Kidney (tissue), 14 donors: ENCODE measurements around the gene SYCE1. TPM values are rescaled to one million over a fixed set of nuclear protein-coding genes. Genes with fewer than 3 reads are reported as not detected.
"Not testable (repeated sequence)": the region's sequence is repeated elsewhere in the genome, so short reads cannot be mapped to it uniquely, and the experiment has no call there.

Experiments
- DNase-seq, 5 donors: peaks; one replicate each; pipeline ENCODE4 v3.0.0-alpha.2; 2013 to 2020
- FAIRE-seq: peaks from 2 replicates; lab custom pipeline; 2012; peaks lifted over from hg19 to GRCh38; lab: Jason Lieb, UNC
- H3K27ac ChIP-seq, 2 donors: one replicate each; pipeline ENCODE4 v1.7.0; 2013; ENCODE audit warnings: low read depth in 2 of 2, low read length in 2 of 2, inconsistent platforms in 1 of 2
- H3K27me3 ChIP-seq: one replicate; pipeline ENCODE4 v1.7.1; 2013; ENCODE audit warnings: low read length, inconsistent platforms; ENCODE audit not compliant: control insufficient read depth, insufficient read depth
- H3K36me3 ChIP-seq, 3 donors: one replicate each; pipeline versions ENCODE4 v1.7.0 to v1.7.1; 2013; ENCODE audit warnings: low read length in 3 of 3, control low read depth in 1 of 3, inconsistent platforms in 1 of 3; ENCODE audit not compliant: insufficient read depth in 3 of 3, control insufficient read depth in 2 of 3
- H3K4me1 ChIP-seq, 3 donors: one replicate each; pipeline versions ENCODE4 v1.7.0 to v1.7.1; 2013; ENCODE audit warnings: low read length in 3 of 3, inconsistent platforms in 1 of 3, low read depth in 1 of 3; ENCODE audit not compliant: control insufficient read depth in 2 of 3, insufficient read depth in 2 of 3
- H3K4me3 ChIP-seq, 3 donors: one replicate each; pipeline versions ENCODE4 v1.7.0 to v1.8.1; 2013; ENCODE audit warnings: low read length in 3 of 3, control low read depth in 1 of 3, inconsistent platforms in 1 of 3
- H3K9ac ChIP-seq, 3 donors: one replicate each; pipeline versions ENCODE4 v1.7.0 to v1.7.1; 2013; ENCODE audit warnings: low read length in 3 of 3, control low read depth in 1 of 3, inconsistent platforms in 1 of 3
- H3K9me3 ChIP-seq, 3 donors: one replicate each; pipeline versions ENCODE4 v1.7.0 to v1.7.1; 2013; ENCODE audit warnings: low read length in 3 of 3, control low read depth in 1 of 3, inconsistent platforms in 1 of 3; ENCODE audit not compliant: control insufficient read depth in 2 of 3, insufficient read depth in 1 of 3
- intact Hi-C: fragments of 100-400 bp; cut with DNase I; formaldehyde crosslinking; loops from one replicate; pipeline ENCODE4 v1.11.1; 2022
- polyA plus RNA-seq: library from polyadenylated mRNA; stranded (reverse); fragments of 350-450 nt; fragmentation: Illumina TruSeq; extraction: RNeasy Lipid Tissue Mini Kit (QIAGEN cat#74804); gene quantifications from one replicate; pipeline ENCODE4 v1.2.3, GENCODE V29; 2014; ENCODE audit warnings: low read depth, low replicate concordance; ENCODE audit not compliant: insufficient read depth
- total RNA-seq: library from RNA; stranded (reverse); fragmentation: NEBNext Ultra II Directional; extraction: Animal tissue kit (Norgen Biotek cat#: 25700); gene quantifications from one replicate; pipeline ENCODE4 v1.2.1, GENCODE V29; 2021
- TF ChIP-seq, protein P1 (sequence below): IDR thresholded peaks from 3 replicates; pipeline ENCODE4 v1.5.1; 2012; ENCODE audit warnings: mild to moderate bottlenecking, moderate library complexity, borderline replicate concordance; ENCODE audit not compliant: insufficient read depth; ENCODE audit errors: extremely low read depth
- donor health status: control.
- donor health status: control.
- donor health status: control.
- donor health status: control.
- donor health status: control.
- donor health status: DM: yes; HTN: yes; CAD: no.
- donor health status: Normal renal cell carcinoma (clear cell type).

The SYCE1 gene
- total and polyA plus RNA-seq, 2 donors from 2014 or later, result 1.2 to 1.4 TPM

DNA sequence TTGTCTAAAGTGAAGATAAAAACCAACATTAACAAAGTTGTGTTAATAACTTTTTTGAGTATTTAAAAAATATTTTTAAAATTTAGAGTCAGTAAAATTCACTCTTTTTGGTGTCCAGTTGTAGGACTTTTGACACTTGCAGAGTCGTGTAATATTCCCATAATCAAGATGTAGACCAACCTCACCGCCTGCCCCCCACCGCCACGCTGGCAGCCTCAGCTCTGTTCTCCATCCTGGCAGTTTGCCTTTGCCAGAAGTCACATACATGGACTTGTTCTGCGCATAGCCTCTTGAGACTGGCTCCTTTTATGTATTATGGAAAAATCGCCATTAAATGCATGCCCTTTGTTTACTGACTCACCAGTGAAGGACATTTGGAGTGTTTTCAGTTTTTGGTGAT is 27.3 kb upstream of the SYCE1 start:
- Histone ChIP-seq H3K9me3 (no peaks in the 10 kb centered on the region), H3K9ac (no peak overlapping the region), H3K36me3 (no peaks in the 10 kb centered on the region), H3K4me3 (no peak overlapping the region), H3K27ac (no peak overlapping the region), H3K4me1 (no peaks in the 10 kb centered on the region), H3K27me3 (peaks cover 3% of the 10 kb centered on the region)
- TF ChIP-seq, protein P1, sequence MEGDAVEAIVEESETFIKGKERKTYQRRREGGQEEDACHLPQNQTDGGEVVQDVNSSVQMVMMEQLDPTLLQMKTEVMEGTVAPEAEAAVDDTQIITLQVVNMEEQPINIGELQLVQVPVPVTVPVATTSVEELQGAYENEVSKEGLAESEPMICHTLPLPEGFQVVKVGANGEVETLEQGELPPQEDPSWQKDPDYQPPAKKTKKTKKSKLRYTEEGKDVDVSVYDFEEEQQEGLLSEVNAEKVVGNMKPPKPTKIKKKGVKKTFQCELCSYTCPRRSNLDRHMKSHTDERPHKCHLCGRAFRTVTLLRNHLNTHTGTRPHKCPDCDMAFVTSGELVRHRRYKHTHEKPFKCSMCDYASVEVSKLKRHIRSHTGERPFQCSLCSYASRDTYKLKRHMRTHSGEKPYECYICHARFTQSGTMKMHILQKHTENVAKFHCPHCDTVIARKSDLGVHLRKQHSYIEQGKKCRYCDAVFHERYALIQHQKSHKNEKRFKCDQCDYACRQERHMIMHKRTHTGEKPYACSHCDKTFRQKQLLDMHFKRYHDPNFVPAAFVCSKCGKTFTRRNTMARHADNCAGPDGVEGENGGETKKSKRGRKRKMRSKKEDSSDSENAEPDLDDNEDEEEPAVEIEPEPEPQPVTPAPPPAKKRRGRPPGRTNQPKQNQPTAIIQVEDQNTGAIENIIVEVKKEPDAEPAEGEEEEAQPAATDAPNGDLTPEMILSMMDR, result no peak
- no peak for FAIRE-seq
- intact Hi-C loops, result no loop called here
- DNase-seq, result no peak

DNA sequence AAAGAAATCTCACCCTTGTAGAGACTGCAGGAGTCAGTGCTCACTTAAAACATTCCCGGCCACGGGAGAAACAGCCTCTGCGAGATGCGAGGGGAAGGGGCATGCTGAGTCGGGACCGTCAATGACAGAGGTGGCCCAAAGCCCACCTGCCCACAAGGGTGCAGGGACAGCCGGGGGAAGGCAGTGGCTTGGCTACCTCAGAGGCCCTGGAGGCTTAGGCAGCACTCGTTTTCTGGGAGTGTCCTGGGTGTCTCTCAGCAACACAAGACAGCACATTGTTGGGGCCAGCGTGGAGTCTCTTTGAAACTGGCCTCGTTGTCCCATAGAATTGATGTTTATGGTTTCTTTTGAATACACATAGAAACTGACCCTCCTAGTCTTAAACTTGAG is 25.6 kb upstream of the SYCE1 start:
- Histone ChIP-seq H3K36me3 (no peaks in the 10 kb centered on the region), H3K9me3 (no peaks in the 10 kb centered on the region), H3K27me3 (peaks cover 3% of the 10 kb centered on the region), H3K9ac (no peak overlapping the region), H3K4me3 (no peak overlapping the region), H3K4me1 (no peaks in the 10 kb centered on the region), H3K27ac (no peak overlapping the region)
- no peak for DNase-seq
- no peak for FAIRE-seq
- TF ChIP-seq, protein P1, result no peak
- intact Hi-C loops, result no loop called here

DNA sequence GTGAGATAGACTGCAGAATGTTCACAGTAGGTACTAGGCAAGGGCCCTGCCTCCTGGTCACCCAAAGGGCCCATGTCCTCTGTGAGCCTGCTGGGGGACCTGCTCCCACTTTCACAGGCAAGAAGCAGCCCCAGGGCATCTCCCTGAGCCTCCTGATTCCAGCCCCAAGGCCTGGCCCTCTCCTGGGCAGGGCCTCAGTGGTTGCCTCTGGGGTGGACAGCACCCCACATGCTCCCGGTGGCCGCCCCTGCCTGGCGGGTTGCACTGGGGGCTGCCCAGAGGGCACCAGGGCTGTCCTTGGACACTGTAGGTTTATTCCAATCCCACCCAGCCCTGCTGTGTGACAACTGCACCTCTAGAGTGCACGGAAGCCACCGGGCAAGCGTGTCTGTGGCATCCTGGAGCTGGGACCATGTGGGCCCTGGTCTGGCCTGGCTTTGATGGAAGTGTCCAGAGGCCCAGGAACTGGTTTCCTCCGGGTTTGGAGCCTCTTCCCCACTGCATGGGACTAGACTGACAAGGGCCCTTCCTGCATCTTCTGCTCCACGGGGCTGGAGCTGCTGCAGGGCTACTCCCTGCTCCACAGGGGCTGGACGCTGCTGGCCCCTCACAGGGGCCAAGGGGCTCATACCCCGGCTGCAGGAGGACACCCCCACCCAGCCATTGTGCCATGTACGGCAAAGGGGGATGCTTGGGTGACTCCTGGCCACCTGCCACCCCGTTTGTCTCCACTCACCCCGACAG is 25.0 kb upstream of the SYCE1 start:
- Histone ChIP-seq H3K4me3 (no peak overlapping the region), H3K27ac (no peak overlapping the region), H3K36me3 (no peaks in the 10 kb centered on the region), H3K4me1 (no peaks in the 10 kb centered on the region), H3K9me3 (no peaks in the 10 kb centered on the region), H3K27me3 (peaks cover 3% of the 10 kb centered on the region), H3K9ac (no peak overlapping the region)
- intact Hi-C loops, result no loop called here
- no peak for FAIRE-seq
- DNase-seq, result no peak
- TF ChIP-seq, protein P1, result no peak

DNA sequence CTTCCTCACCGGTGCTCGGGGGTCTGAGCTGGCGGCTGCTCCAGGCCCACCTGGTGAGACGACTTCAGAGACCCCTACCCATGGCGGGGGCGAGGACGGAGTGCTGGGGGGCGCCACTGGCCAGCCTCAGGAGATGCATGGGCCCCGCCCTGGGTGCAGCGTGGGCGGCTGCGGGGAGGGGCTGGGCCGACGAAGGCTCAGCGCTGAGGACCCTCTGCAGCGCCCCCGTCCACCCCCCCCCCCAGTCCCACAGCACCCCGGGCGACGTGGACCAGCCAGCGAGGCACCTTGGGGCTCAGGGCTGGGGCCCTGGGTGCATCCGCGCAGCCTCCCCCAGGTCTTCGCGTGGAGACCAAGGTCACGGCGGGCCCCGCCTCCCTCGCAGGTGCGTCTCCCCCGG is 11.7 kb upstream of the SYCE1 start:
- peaks cover 0 to 13% (median 2%) of the 10 kb centered on the region in 3 donors for H3K9me3 ChIP-seq
- H3K4me1 ChIP-seq, intact Hi-C loops, FAIRE-seq, DNase-seq, H3K4me3 ChIP-seq, H3K27me3 ChIP-seq, H3K36me3 ChIP-seq, H3K9ac ChIP-seq, H3K27ac ChIP-seq: not testable (repeated sequence)

DNA sequence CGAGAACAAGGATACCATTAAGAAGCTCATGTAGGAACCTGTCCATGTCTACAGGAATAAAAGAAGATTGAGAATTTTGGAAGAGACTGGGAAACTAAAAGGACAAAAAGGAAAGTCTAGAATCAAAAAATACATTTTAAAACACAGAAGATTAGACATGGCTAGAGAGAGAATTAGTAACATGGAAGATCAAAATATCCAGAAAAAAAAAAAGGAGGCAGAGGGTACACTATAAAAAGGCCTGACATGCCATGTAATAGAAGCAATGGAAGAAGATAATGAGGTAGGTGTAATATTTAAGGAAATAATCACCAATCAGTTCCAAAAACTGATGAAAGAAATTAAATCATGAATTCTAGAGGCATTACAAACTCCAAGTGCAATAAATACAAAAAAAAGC is 8.1 kb upstream of the SYCE1 start:
- FAIRE-seq, DNase-seq, H3K27me3 ChIP-seq, H3K36me3 ChIP-seq, H3K4me3 ChIP-seq, H3K9ac ChIP-seq, H3K4me1 ChIP-seq, H3K27ac ChIP-seq, intact Hi-C loops: not testable (repeated sequence)
- H3K9me3 ChIP-seq, result peaks cover 0 to 13% (median 2%) of the 10 kb centered on the region in 3 donors

DNA sequence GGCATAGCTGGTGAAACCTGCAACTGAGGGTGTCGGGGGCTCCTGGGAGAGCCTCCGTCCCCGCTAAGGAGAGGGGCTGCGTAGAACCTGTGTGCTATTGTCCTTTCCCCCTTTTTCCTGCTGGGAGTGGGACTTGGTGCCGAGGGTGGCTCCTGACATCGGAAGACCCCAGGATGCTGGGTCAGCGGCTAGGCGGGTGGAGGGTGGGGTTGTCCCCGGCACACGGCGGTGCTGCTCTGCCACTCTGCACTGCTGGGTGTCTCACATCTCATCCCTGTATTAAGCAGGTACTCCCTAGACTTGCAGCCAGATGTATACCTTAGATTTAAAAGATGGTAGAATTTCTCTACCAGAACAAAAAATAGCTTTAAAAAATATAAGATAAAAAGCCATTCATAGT is 6.7 kb upstream of the SYCE1 start:
- FAIRE-seq, intact Hi-C loops, H3K36me3 ChIP-seq, H3K9ac ChIP-seq, H3K4me3 ChIP-seq, H3K27me3 ChIP-seq, H3K4me1 ChIP-seq, H3K27ac ChIP-seq, DNase-seq: not testable (repeated sequence)
- H3K9me3 ChIP-seq, result peaks cover 0 to 13% (median 2%) of the 10 kb centered on the region in 3 donors
